Ectodermal cell (in vitro differentiated cells): ENCODE results near the gene ZNF511.

Experiments
- H3K27ac ChIP-seq: 2 replicates; pipeline ENCODE4 v1.7.0; 2013; ENCODE audit warnings: mild to moderate bottlenecking, low read depth, low read length; ENCODE audit not compliant: insufficient read depth, poor library complexity, severe bottlenecking
- H3K27me3 ChIP-seq: 2 replicates; pipeline ENCODE4 v1.7.0; 2013; ENCODE audit warnings: mild to moderate bottlenecking, low read length; ENCODE audit not compliant: insufficient read depth, control insufficient read depth, poor library complexity, severe bottlenecking
- H3K36me3 ChIP-seq: one replicate; pipeline ENCODE4 v1.7.0; 2013; ENCODE audit warnings: low read length; ENCODE audit not compliant: control insufficient read depth, insufficient read depth
- H3K4me1 ChIP-seq: one replicate; pipeline ENCODE4 v1.7.0; 2013; ENCODE audit warnings: low read length; ENCODE audit not compliant: control insufficient read depth, insufficient read depth
- H3K4me3 ChIP-seq: 2 replicates; pipeline ENCODE4 v1.7.0; 2013; ENCODE audit warnings: low read depth, low read length, control low read depth; ENCODE audit not compliant: insufficient read depth
- H3K9me3 ChIP-seq: 2 replicates; pipeline ENCODE4 v1.7.0; 2013; ENCODE audit warnings: mild to moderate bottlenecking, low read length, moderate library complexity; ENCODE audit not compliant: control insufficient read depth
- WGBS, 2 experiments: methylation state at CpG; one replicate each; pipeline ENCODE4 v1.1.7; 2013; ENCODE audit warnings: missing lambda C conversion rate in 2 of 2; 5-methylcytosine and 5-hydroxymethylcytosine counted together

The ZNF511 gene

GRCh38 chr10:133292919-133293809, 15.6 kb upstream of the ZNF511 start:
- no peak overlapping the region for H3K4me3 ChIP-seq
- H3K9me3 ChIP-seq, result no peaks in the 10 kb centered on the region
- WGBS, 2 experiments, result 95 to 96% methylated on average over 38 of the region's 38 CpGs

GRCh38 chr10:133293810-133294119, 14.9 kb upstream of the ZNF511 start:
- H3K36me3 ChIP-seq, result peaks cover 42% of the 10 kb centered on the region
- 96 to 98% methylated on average over 10 of the region's 10 CpGs for WGBS, 2 experiments

More at GRCh38 chr10:133292919-133293809, 15.6 kb upstream of the ZNF511 start:
- Histone ChIP-seq H3K4me1 (no peaks in the 10 kb centered on the region), H3K27me3 (no peaks in the 10 kb centered on the region), H3K27ac (no peak overlapping the region), H3K36me3 (peaks cover 36% of the 10 kb centered on the region)

GRCh38 chr10:133294189-133294588, 14.5 kb upstream of the ZNF511 start:
- Histone ChIP-seq H3K27ac (no peak overlapping the region), H3K9me3 (no peaks in the 10 kb centered on the region), H3K27me3 (no peaks in the 10 kb centered on the region), H3K4me1 (no peaks in the 10 kb centered on the region), H3K4me3 (no peak overlapping the region), H3K36me3 (peaks cover 40% of the 10 kb centered on the region)
- 95 to 96% methylated on average over 15 of the region's 15 CpGs for WGBS, 2 experiments

More at GRCh38 chr10:133293810-133294119, 14.9 kb upstream of the ZNF511 start:
- H3K27ac ChIP-seq, result no peak overlapping the region
- H3K9me3 ChIP-seq, result no peaks in the 10 kb centered on the region
- H3K27me3 ChIP-seq, result no peaks in the 10 kb centered on the region
- H3K4me3 ChIP-seq, result no peak overlapping the region
- H3K4me1 ChIP-seq, result no peaks in the 10 kb centered on the region

GRCh38 chr10:133295426-133296320, 13.0 kb upstream of the ZNF511 start:
- H3K4me3 ChIP-seq, result no peak overlapping the region
- no peaks in the 10 kb centered on the region for H3K9me3 ChIP-seq
- no peaks in the 10 kb centered on the region for H3K27me3 ChIP-seq
- no peaks in the 10 kb centered on the region for H3K4me1 ChIP-seq
- no peak overlapping the region for H3K27ac ChIP-seq
- 96% methylated on average over 42 of the region's 42 CpGs for WGBS, 2 experiments
- H3K36me3 ChIP-seq, result peaks cover 36% of the 10 kb centered on the region

- H3K27me3 ChIP-seq, result no peaks in the 10 kb centered on the region
- WGBS, 2 experiments, result 97% methylated on average over 10 of the region's 10 CpGs
- H3K36me3 ChIP-seq, result peaks cover 34% of the 10 kb centered on the region
Measured at GRCh38 chr10:133297504-133297903, 11.2 kb upstream of the ZNF511 start.

GRCh38 chr10:133298466-133298865, 10.2 kb upstream of the ZNF511 start:
- Histone ChIP-seq H3K4me1 (no peaks in the 10 kb centered on the region), H3K9me3 (no peaks in the 10 kb centered on the region), H3K27me3 (no peaks in the 10 kb centered on the region), H3K36me3 (peaks cover 34% of the 10 kb centered on the region), H3K27ac (no peak overlapping the region), H3K4me3 (no peak overlapping the region)
- WGBS, 2 experiments, result 95 to 96% methylated on average over 14 of the region's 14 CpGs

More at GRCh38 chr10:133297504-133297903, 11.2 kb upstream of the ZNF511 start:
- no peaks in the 10 kb centered on the region for H3K9me3 ChIP-seq
- H3K4me1 ChIP-seq, result no peaks in the 10 kb centered on the region
- H3K27ac ChIP-seq, result no peak overlapping the region
- H3K4me3 ChIP-seq, result no peak overlapping the region

- WGBS, 2 experiments, result 95 to 97% methylated on average over 10 of the region's 10 CpGs
- H3K27ac ChIP-seq, result no peak overlapping the region
Measured at GRCh38 chr10:133299224-133299623, 9.5 kb upstream of the ZNF511 start.

GRCh38 chr10:133299738-133300137, 9.0 kb upstream of the ZNF511 start:
- Histone ChIP-seq H3K27ac (no peak overlapping the region), H3K27me3 (no peaks in the 10 kb centered on the region), H3K4me3 (no peak overlapping the region), H3K4me1 (no peaks in the 10 kb centered on the region), H3K9me3 (no peaks in the 10 kb centered on the region), H3K36me3 (peaks cover 23% of the 10 kb centered on the region)
- WGBS, 2 experiments, result 95 to 97% methylated on average over 13 to 14 of the region's 14 CpGs

More at GRCh38 chr10:133299224-133299623, 9.5 kb upstream of the ZNF511 start:
- Histone ChIP-seq H3K36me3 (peaks cover 28% of the 10 kb centered on the region), H3K4me1 (no peaks in the 10 kb centered on the region), H3K9me3 (no peaks in the 10 kb centered on the region), H3K27me3 (no peaks in the 10 kb centered on the region), H3K4me3 (no peak overlapping the region)

GRCh38 chr10:133302230-133302629, 6.5 kb upstream of the ZNF511 start:
- Histone ChIP-seq H3K9me3 (no peaks in the 10 kb centered on the region), H3K36me3 (peaks cover 18% of the 10 kb centered on the region), H3K27me3 (no peaks in the 10 kb centered on the region), H3K27ac (no peak overlapping the region), H3K4me3 (no peak overlapping the region), H3K4me1 (no peaks in the 10 kb centered on the region)
- WGBS, 2 experiments, result 92 to 94% methylated on average over 14 of the region's 14 CpGs

- Histone ChIP-seq H3K4me3 (no peak overlapping the region), H3K4me1 (no peaks in the 10 kb centered on the region), H3K27ac (no peak overlapping the region), H3K27me3 (no peaks in the 10 kb centered on the region), H3K36me3 (peaks cover 11% of the 10 kb centered on the region), H3K9me3 (no peaks in the 10 kb centered on the region)
- 92 to 93% methylated on average over 10 of the region's 10 CpGs for WGBS, 2 experiments
Measured at GRCh38 chr10:133303206-133303605, 5.5 kb upstream of the ZNF511 start.
